Lung (tissue), 12 donors: ENCODE results near the gene ALLC. TPM values are rescaled to one million over a fixed set of nuclear protein-coding genes. Genes with fewer than 3 reads are reported as not detected.

Source experiments
- ATAC-seq: fragments of 200-7000 bp; cut with Tn5 transposase; one replicate; pipeline ENCODE4 v1.9.1; 2020; ENCODE audit warnings: moderate number of reproducible peaks; ENCODE audit not compliant: insufficient read depth, low FRiP score
- DNase-seq, 3 donors: peaks; one replicate each; pipeline ENCODE4 v3.0.0-alpha.2; 2013 to 2017
- H3K27ac ChIP-seq, 2 donors: one replicate each; pipeline ENCODE4 v1.5.1; 2013; ENCODE audit warnings: mild to moderate bottlenecking in 2 of 2, moderate library complexity in 2 of 2, control low read depth in 1 of 2, inconsistent platforms in 1 of 2, low read depth in 1 of 2, low read length in 1 of 2
- H3K27me3 ChIP-seq, 3 donors: one replicate each; pipeline ENCODE4 v1.5.1; 2013; ENCODE audit warnings: low read length in 2 of 3; ENCODE audit not compliant: control insufficient read depth in 3 of 3, insufficient read depth in 3 of 3
- H3K36me3 ChIP-seq, 4 donors: one replicate each; pipeline ENCODE4 v1.5.1; 2013; ENCODE audit warnings: low read length in 4 of 4, mild to moderate bottlenecking in 1 of 4, moderate library complexity in 1 of 4; ENCODE audit not compliant: control insufficient read depth in 4 of 4, insufficient read depth in 4 of 4
- H3K4me1 ChIP-seq, 5 donors: one replicate each; pipeline ENCODE4 v1.5.1; 2013; ENCODE audit warnings: low read length in 5 of 5, mild to moderate bottlenecking in 2 of 5, moderate library complexity in 1 of 5; ENCODE audit not compliant: control insufficient read depth in 5 of 5, insufficient read depth in 5 of 5
- H3K4me3 ChIP-seq: one replicate; pipeline ENCODE4 v1.5.1; 2013; ENCODE audit warnings: mild to moderate bottlenecking, control low read depth, moderate library complexity
- H3K9ac ChIP-seq, 2 donors: one replicate each; pipeline ENCODE4 v1.5.1; 2013; ENCODE audit warnings: low read length in 2 of 2, control low read depth in 1 of 2; ENCODE audit not compliant: insufficient read depth in 1 of 2
- H3K9me3 ChIP-seq, 4 donors: one replicate each; pipeline ENCODE4 v1.5.1; 2013; ENCODE audit warnings: low read length in 3 of 4, mild to moderate bottlenecking in 1 of 4, moderate library complexity in 1 of 4; ENCODE audit not compliant: control insufficient read depth in 4 of 4, insufficient read depth in 3 of 4
- WGBS, 2 donors: extraction: QIAGEN DNeasy Blood & Tissue Kit; methylation state at CpG; one replicate each; pipeline ENCODE4 v1.1.7; 2013; 5-methylcytosine and 5-hydroxymethylcytosine counted together
- polyA plus RNA-seq, 2 donors: library from polyadenylated mRNA; stranded (reverse); fragments of 200-250 nt; gene quantifications; one replicate each; pipeline ENCODE4 v1.2.1, GENCODE V29; 2013
- total RNA-seq, 2 donors: library from RNA; depleted of rRNA in 1 of 2; stranded (reverse); fragments of >200 nt in 1 of 2; gene quantifications; one replicate each; pipeline ENCODE4 v1.2.1, GENCODE V29; 2014 to 2021
- TF ChIP-seq, protein P1 (sequence below): IDR thresholded peaks from 2 replicates; pipeline ENCODE4 v1.5.1; 2012; ENCODE audit warnings: mild to moderate bottlenecking; ENCODE audit errors: control extremely low read depth, extremely low read depth
- donor health status: control.
- donor health status: control.
- donor health status: Bipolar disorder and iron deficiency.
- donor health status: healthy.
- donor health status: DM: yes; HTN: yes; CAD: no.

ALLC gene
- total and polyA plus RNA-seq, 4 donors = 0.06 TPM; not detected in 3

DNA sequence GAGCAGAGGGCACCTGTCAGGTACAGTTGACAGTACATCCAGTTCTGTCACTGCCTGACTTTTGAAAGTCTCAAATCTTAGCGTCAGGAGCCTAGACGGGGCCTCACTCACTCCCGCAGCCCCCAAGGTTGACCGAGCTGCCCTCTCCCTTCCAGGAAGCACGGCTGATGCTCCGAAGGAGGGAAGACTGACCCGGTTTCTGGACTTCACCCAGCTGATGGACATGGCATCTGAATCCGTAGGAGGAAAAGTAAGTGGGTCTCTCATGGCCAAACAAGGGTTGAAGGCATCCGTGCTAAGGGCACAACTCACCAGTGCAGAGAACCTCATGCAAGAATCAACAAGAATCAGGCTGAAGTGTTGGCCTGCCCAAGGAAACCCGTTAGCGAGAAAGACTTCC is 12.9 kb downstream of the ALLC start:
- H3K4me1 ChIP-seq = peaks cover 0 to 6% (median 3%) of the 10 kb centered on the region in 5 donors
- WGBS, 2 donors = 85 to 91% methylated on average over 11 of the region's 11 CpGs
- DNase-seq = no peak
- no peak overlapping the region for H3K9ac ChIP-seq
- H3K27ac ChIP-seq = no peak overlapping the region
- H3K36me3 ChIP-seq = no peaks in the 10 kb centered on the region
- TF ChIP-seq, protein P1, sequence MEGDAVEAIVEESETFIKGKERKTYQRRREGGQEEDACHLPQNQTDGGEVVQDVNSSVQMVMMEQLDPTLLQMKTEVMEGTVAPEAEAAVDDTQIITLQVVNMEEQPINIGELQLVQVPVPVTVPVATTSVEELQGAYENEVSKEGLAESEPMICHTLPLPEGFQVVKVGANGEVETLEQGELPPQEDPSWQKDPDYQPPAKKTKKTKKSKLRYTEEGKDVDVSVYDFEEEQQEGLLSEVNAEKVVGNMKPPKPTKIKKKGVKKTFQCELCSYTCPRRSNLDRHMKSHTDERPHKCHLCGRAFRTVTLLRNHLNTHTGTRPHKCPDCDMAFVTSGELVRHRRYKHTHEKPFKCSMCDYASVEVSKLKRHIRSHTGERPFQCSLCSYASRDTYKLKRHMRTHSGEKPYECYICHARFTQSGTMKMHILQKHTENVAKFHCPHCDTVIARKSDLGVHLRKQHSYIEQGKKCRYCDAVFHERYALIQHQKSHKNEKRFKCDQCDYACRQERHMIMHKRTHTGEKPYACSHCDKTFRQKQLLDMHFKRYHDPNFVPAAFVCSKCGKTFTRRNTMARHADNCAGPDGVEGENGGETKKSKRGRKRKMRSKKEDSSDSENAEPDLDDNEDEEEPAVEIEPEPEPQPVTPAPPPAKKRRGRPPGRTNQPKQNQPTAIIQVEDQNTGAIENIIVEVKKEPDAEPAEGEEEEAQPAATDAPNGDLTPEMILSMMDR = no peak
- ATAC-seq = no peak
- H3K9me3 ChIP-seq = peaks cover 0 to 2% (median 0%) of the 10 kb centered on the region in 4 donors
- H3K4me3 ChIP-seq = no peak overlapping the region
- peaks cover 0 to 3% (median 2%) of the 10 kb centered on the region in 3 donors for H3K27me3 ChIP-seq

DNA sequence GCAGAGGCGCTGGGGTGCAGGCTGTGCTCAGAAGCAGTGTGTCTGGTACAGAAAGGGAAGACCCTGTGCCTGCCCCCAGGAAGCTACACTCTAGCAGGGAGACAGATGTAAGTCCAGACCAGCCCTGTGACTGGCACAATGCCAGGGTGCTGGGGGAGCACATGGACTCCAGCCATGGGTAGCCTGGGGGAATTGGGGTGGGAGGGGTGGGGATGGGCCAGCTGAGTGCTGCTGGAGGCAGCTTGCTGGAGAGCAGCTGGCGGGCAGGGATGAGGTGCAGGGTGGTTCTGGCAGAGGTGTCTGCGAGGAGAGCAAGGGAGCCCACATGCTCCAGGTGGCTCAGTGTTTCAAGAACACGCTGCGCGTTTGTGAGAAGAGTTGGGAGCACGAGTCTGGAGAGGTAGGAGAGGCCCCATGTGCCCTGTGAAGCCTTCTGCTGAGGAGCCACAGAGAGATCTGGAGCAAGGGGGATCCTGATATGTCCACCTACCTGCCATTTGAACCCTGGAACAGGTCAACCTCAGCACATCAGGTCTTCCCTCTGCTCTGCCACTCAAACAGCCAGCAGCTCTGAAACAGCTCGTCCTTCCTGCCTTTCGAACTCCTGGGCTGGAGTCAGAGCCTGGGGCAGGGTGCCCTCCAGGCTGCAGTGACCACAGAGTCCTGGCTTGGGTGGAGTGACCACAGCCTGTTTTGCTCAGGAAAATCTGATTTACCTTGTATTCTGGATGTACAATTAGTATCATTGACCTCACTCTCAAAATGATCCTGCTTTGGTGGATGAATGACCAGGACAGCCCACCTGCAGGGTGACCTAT is 15.1 kb downstream of the ALLC start:
- no peak for DNase-seq
- H3K27ac ChIP-seq = no peak overlapping the region
- WGBS, 2 donors = 83 to 90% methylated on average over 9 of the region's 9 CpGs

DNA sequence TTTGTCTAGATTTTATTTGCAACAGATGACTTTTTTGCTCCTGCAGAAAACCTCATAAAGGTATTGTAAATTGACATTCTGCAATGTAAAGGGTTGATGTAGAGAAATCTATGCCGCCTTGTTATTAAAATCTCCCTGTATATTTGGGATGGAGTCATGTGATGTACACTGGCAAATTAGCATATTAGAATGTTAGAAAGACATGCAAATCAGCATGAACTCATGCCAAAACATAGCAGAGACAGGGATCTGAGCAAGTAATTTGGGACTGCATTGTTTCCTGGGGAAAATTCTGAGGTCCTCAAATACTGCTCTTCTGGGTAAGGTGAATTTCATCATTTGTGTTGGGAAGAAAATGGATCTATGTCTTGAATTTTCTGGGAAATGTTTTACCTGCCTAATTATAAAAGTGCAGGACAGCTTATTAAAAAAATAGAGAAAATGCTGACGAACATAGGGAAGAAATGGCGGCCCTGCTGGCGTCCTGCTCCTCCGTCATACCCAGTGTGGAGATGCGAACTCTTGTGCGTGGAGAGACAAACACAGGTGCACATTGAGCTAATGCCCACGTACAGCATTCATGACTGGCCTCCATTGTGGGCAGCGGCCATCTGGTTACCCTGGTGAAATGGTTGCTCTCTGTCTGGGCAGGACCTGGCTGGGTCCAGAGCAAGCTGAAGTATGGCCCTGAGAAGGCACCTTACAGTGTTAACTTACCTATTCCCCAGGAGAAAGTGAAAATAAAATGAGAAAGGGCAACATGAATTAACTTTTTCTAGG is 16.3 kb downstream of the ALLC start:
- no peak for ATAC-seq
- Histone ChIP-seq H3K4me1 (peaks cover 0 to 1% (median 0%) of the 10 kb centered on the region in 5 donors), H3K9ac (no peak overlapping the region), H3K27me3 (no peaks in the 10 kb centered on the region), H3K9me3 (peaks cover 0 to 2% (median 0%) of the 10 kb centered on the region in 4 donors), H3K4me3 (no peak overlapping the region), H3K36me3 (no peaks in the 10 kb centered on the region), H3K27ac (no peak overlapping the region)
- TF ChIP-seq, protein P1 = no peak
- WGBS, 2 donors = 90 to 92% methylated on average over 9 of the region's 9 CpGs
- DNase-seq = no peak

More for the DNA sequence above, 15.1 kb downstream of the ALLC start:
- Histone ChIP-seq H3K36me3 (no peaks in the 10 kb centered on the region), H3K4me3 (no peak overlapping the region), H3K27me3 (peaks cover 0 to 3% (median 0%) of the 10 kb centered on the region in 3 donors), H3K9me3 (peaks cover 0 to 2% (median 0%) of the 10 kb centered on the region in 4 donors), H3K9ac (no peak overlapping the region), H3K4me1 (peaks cover 0 to 1% (median 0%) of the 10 kb centered on the region in 5 donors)
- ATAC-seq = no peak
- TF ChIP-seq, protein P1 = no peak
